ENCODE measurements around the gene COMMD1.

Gene COMMD1

DNA sequence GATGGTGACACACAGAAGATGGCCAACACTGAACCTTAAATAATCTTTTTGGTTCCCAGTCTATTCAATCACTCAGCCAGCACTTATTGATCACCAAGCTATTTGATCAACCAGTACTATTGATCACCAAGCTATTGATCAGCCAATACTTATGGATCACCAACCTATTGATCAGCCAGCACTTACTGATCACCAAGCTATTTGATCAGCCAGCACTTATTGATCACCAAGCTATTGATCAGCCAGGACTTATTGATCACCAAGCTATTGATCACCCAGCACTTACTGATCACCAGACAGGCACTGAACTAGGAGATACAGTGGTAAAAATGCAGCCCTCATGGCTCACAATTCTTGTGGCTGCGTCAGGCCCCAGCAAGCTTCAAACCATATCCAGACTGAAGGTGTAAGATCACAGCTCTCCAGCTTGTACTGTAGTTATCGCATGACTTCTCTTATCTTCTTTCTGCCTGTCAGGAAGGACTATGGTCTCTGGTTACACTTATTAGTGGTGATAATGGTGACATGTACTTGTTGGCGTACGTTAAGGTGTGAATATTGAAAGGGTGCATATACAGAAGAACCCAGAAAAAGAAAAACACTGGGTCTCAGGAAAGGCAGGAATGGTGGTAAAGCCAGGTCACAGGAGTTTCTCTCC, 272.0 kb downstream of the COMMD1 start:
- Histone ChIP-seq H3K4me1 (ENCODE audit: control insufficient read depth, insufficient read depth, low read length) (no peaks in the 10 kb centered on the region), H3K36me3 (ENCODE audit: control insufficient read depth in 2 of 2, insufficient read depth in 1 of 2, low read length in 2 of 2) (no peaks in the 10 kb centered on the region), H3K9me3 (ENCODE audit: control insufficient read depth, insufficient read depth, low read depth, low read length) (no peaks in the 10 kb centered on the region), H3K4me3 (ENCODE audit: low read depth, low read length) (no peak overlapping the region), H3K27ac (ENCODE audit: extremely low read depth, low read depth, low read length) (no peak overlapping the region)
- TF ChIP-seq KLF16 (tag by site-specific recombination; IDR thresholded peaks at IDR 0.05): no peak
- ChIA-PET POLR2A (no interaction called here), CTCF (no interaction called here)

DNA sequence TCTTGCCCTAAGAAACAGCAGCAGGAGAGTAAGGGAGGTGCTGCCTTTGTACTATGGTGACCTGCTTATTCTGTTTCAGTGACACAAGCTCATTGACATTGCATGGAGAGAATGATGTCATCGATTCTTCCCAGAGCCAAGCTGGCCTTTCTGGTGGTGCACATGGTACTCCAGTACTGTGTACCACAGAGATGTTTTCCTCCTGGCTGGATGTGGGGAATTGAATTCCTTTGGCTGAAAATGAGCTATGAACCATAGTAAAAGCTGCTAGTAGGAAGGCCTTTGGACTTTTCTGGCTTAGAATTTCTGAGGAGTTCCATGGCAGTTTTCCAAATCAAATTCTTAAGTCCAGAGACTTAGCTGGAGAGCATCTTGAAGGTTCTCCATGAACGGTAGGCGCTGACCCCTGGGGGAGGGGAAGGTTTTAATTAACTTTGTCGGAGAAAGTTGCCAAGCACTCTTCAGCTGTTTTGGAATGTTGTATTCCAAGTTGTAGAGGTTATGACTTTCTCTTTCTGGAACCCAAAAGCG, 273.3 kb downstream of the COMMD1 start:
- TF ChIP-seq, protein P1, sequence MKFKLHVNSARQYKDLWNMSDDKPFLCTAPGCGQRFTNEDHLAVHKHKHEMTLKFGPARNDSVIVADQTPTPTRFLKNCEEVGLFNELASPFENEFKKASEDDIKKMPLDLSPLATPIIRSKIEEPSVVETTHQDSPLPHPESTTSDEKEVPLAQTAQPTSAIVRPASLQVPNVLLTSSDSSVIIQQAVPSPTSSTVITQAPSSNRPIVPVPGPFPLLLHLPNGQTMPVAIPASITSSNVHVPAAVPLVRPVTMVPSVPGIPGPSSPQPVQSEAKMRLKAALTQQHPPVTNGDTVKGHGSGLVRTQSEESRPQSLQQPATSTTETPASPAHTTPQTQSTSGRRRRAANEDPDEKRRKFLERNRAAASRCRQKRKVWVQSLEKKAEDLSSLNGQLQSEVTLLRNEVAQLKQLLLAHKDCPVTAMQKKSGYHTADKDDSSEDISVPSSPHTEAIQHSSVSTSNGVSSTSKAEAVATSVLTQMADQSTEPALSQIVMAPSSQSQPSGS (tag by site-specific recombination; IDR thresholded peaks at IDR 0.05; ENCODE audit: low read depth): peak; percentile 86
- TF ChIP-seq, protein P2, sequence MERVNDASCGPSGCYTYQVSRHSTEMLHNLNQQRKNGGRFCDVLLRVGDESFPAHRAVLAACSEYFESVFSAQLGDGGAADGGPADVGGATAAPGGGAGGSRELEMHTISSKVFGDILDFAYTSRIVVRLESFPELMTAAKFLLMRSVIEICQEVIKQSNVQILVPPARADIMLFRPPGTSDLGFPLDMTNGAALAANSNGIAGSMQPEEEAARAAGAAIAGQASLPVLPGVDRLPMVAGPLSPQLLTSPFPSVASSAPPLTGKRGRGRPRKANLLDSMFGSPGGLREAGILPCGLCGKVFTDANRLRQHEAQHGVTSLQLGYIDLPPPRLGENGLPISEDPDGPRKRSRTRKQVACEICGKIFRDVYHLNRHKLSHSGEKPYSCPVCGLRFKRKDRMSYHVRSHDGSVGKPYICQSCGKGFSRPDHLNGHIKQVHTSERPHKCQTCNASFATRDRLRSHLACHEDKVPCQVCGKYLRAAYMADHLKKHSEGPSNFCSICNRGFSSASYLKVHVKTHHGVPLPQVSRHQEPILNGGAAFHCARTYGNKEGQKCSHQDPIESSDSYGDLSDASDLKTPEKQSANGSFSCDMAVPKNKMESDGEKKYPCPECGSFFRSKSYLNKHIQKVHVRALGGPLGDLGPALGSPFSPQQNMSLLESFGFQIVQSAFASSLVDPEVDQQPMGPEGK (tag by site-specific recombination; IDR thresholded peaks at IDR 0.05): no peak
- no peak for TF ChIP-seq ZNF157 (tag by site-specific recombination; IDR thresholded peaks at IDR 0.05)
- no peak for TF ChIP-seq SP3 (tag by site-specific recombination; IDR thresholded peaks at IDR 0.05)
- peak; percentile 47; the same call in 1 of the 2 replicates for TF ChIP-seq ZBTB21 (tag by site-specific recombination; IDR thresholded peaks at IDR 0.05)
- TF ChIP-seq ZNF658 (tag by site-specific recombination; IDR thresholded peaks at IDR 0.05): no peak
- TF ChIP-seq ZNF707 (tag by site-specific recombination; IDR thresholded peaks at IDR 0.05): no peak
- no peak for TF ChIP-seq ZNF274 (IDR thresholded peaks at IDR 0.05; ENCODE audit: low read length)
- TF ChIP-seq ZNF274 (tag by site-specific recombination; IDR thresholded peaks at IDR 0.05; ENCODE audit: borderline replicate concordance): no peak
- TF ChIP-seq, protein P3, sequence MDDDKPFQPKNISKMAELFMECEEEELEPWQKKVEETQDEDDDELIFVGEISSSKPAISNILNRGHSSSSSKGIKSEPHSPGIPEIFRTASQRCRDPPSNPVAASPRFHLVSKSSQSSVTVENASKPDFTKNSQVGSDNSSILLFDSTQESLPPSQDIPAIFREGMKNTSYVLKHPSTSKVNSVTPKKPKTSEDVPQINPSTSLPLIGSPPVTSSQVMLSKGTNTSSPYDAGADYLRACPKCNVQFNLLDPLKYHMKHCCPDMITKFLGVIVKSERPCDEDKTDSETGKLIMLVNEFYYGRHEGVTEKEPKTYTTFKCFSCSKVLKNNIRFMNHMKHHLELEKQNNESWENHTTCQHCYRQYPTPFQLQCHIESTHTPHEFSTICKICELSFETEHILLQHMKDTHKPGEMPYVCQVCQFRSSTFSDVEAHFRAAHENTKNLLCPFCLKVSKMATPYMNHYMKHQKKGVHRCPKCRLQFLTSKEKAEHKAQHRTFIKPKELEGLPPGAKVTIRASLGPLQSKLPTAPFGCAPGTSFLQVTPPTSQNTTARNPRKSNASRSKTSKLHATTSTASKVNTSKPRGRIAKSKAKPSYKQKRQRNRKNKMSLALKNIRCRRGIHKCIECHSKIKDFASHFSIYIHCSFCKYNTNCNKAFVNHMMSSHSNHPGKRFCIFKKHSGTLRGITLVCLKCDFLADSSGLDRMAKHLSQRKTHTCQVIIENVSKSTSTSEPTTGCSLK (tag by site-specific recombination; IDR thresholded peaks at IDR 0.05): no peak
- TF ChIP-seq ZNF404 (tag by site-specific recombination; IDR thresholded peaks at IDR 0.05): no peak
- no peak for TF ChIP-seq ZNF777 (tag by site-specific recombination; IDR thresholded peaks at IDR 0.05; ENCODE audit: borderline replicate concordance)
- Histone ChIP-seq H3K4me3 (ENCODE audit: low read depth, low read length) (no peak overlapping the region), H3K27ac (ENCODE audit: extremely low read depth, low read depth, low read length) (no peak overlapping the region), H3K4me1 (ENCODE audit: control insufficient read depth, insufficient read depth, low read length) (no peaks in the 10 kb centered on the region), H3K9me3 (ENCODE audit: control insufficient read depth, insufficient read depth, low read depth, low read length) (no peaks in the 10 kb centered on the region), H3K36me3 (ENCODE audit: control insufficient read depth in 2 of 2, insufficient read depth in 1 of 2, low read length in 2 of 2) (no peaks in the 10 kb centered on the region)
- ChIA-PET POLR2A (interaction anchor here (1.1 kb wide), 1 partner anchor 17 kb away, joined by 3 read pairs; the partner anchor contains the start of gene B3GNT2), CTCF (interaction anchor here (0.5 to 1.0 kb wide), 2 partner anchors 186 to 327 kb away, joined by 3 read pairs; no protein-coding TSS in a partner anchor)

DNA sequence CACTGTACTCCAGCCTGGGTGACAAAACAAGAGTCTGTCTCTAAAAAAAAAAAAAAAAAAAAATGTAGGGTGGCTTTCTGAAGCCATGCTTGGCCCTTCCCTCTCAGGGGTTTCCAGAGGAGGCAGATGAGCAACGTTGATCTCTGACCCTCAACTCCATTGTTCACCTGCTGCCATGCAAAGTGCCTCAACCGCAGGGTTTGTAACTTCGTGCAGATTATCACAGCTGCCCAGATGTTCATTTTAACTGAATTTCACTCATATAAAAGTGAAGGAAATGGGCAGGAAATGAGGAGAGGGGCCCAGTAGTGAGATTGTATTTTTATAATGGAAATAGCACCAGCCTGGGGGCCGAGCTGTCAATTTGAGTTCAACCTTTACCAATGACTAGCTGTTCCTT, 275.5 kb downstream of the COMMD1 start:
- Histone ChIP-seq H3K27ac (ENCODE audit: extremely low read depth, low read depth, low read length) (no peak overlapping the region), H3K9me3 (ENCODE audit: control insufficient read depth, insufficient read depth, low read depth, low read length) (no peaks in the 10 kb centered on the region), H3K36me3 (ENCODE audit: control insufficient read depth in 2 of 2, insufficient read depth in 1 of 2, low read length in 2 of 2) (no peaks in the 10 kb centered on the region), H3K4me1 (ENCODE audit: control insufficient read depth, insufficient read depth, low read length) (no peaks in the 10 kb centered on the region), H3K4me3 (ENCODE audit: low read depth, low read length) (no peak overlapping the region)
- CTCF ChIA-PET: no interaction called here
- POLR2A ChIA-PET: no interaction called here
- TF ChIP-seq, protein P1 (tag by site-specific recombination; IDR thresholded peaks at IDR 0.05; ENCODE audit: low read depth): no peak
- TF ChIP-seq ZBTB1 (tag by site-specific recombination; IDR thresholded peaks at IDR 0.05): no peak
- no peak for TF ChIP-seq ZNF76 (tag by site-specific recombination; IDR thresholded peaks at IDR 0.05; ENCODE audit: borderline replicate concordance, low read depth)
- TF ChIP-seq ZNF530 (tag by site-specific recombination; IDR thresholded peaks at IDR 0.05; ENCODE audit: low read depth): no peak
- TF ChIP-seq KLF10 (tag by site-specific recombination; IDR thresholded peaks at IDR 0.05): no peak
- TF ChIP-seq, protein P4, sequence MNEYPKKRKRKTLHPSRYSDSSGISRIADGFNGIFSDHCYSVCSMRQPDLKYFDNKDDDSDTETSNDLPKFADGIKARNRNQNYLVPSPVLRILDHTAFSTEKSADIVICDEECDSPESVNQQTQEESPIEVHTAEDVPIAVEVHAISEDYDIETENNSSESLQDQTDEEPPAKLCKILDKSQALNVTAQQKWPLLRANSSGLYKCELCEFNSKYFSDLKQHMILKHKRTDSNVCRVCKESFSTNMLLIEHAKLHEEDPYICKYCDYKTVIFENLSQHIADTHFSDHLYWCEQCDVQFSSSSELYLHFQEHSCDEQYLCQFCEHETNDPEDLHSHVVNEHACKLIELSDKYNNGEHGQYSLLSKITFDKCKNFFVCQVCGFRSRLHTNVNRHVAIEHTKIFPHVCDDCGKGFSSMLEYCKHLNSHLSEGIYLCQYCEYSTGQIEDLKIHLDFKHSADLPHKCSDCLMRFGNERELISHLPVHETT (tag by site-specific recombination; IDR thresholded peaks at IDR 0.05): no peak
- no peak for TF ChIP-seq ZNF776 (tag by site-specific recombination; IDR thresholded peaks at IDR 0.05; ENCODE audit: borderline replicate concordance)
